ENCODE measurements around the gene GRM3.

DNA sequence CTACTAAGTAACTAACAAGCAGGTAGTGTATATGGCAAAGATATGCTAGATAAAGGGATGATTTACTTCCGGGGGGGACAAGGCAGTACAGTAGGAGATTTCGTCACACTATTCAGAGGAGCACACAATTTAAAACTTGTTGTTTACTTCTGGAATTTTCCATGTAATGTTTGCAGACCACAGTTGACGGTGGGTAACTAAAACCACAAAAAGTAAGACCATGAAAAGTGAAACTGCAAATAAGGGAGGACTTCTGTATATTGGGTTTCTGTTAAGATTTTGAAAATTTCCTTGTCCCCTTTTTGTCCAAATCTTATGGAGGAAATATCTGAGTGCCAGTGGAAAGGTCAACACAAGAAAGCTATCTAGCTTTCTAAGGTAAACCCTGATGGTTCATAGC is 245.8 kb downstream of the GRM3 start:
- TF ChIP-seq CTCF (conservative IDR thresholded peaks at IDR 0.05; ENCODE audit: low read length) (no peak), EZH2phosphoT487 (IDR thresholded peaks at IDR 0.05; ENCODE audit: borderline replicate concordance, low read depth, low read length) (no peak)

All from OCI-LY7 (cell line).